HG03354 (cell line): ENCODE measurements around the gene OXGR1.

ENCODE experiments used
- ATAC-seq: cut with Tn5 transposase; IDR thresholded peaks from one replicate; pipeline ENCODE4 v1.9.1; 2021; ENCODE audit warnings: mild to moderate bottlenecking; ENCODE audit not compliant: unreplicated experiment, poor library complexity, severe bottlenecking

Gene OXGR1

DNA sequence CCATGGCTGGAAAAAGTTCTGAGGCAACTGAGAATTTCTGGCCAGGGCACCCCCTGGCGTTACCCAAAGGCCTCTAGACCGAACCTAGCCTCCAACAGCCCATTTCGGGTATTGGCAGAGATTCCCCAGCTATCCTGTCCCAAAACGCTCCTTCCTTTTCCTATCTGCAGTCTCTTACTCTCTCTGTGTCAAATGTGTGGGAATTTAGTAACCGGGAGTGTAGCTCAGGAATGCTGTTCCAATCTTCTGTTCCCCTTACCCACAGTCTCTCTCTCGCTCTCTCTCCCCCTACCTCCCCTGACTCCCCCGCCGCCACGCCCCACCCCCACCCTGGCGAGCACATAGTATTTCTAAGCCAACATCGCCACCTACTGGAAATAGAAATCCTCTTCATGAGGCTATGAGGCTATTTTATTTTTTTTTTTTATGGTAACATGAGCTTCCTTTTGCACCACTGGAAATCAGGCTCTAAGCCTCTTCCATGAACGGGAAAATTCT is 27.0 kb downstream of the OXGR1 start:
- no peak for ATAC-seq

- no peak for ATAC-seq
Observed at GRCh38 chr13:96966415-96967102, 27.7 kb downstream of the OXGR1 start.

GRCh38 chr13:96963786-96964475 is 30.3 kb downstream of the OXGR1 start:
- ATAC-seq, result no peak

DNA sequence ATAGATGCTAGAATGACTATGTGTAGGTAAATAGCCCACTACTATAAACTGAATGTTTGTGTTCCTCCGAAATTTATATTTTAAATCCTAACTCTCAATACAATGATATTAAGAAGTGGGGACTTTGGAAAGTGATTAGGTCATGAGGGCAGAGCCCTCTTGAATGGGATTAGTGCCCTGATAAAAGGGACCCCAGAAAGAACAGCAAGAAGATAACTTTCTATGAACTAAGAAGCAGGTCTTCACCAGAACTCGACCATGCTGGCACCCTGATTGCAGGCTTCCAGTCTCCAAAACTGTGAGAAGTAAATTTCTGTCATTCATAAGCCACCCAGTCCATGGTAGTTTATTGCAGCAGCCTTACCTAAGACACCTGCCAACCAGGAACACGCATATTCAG is 33.9 kb downstream of the OXGR1 start:
- ATAC-seq, result no peak

GRCh38 chr13:96958286-96958891 is 35.9 kb downstream of the OXGR1 start:
- peak; percentile 70 for ATAC-seq

DNA sequence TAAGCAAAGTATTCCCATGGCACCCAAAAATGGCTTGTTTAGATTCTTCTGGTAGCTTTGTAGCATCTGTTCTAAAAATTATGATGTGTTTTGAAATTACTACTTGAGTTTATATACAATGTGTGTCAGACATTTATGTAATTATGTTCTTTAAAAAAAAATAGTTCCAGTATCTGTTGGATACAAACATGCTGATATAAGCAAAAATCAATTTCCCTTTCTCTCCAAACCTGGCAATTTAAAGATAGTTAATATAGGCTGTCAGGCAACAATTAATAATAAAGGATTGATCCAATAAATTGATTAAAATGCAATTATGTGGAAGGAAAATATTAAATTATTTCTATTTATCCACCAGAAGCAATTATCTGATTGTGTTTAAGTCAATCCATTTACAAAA is 41.7 kb downstream of the OXGR1 start:
- ATAC-seq, result no peak

DNA sequence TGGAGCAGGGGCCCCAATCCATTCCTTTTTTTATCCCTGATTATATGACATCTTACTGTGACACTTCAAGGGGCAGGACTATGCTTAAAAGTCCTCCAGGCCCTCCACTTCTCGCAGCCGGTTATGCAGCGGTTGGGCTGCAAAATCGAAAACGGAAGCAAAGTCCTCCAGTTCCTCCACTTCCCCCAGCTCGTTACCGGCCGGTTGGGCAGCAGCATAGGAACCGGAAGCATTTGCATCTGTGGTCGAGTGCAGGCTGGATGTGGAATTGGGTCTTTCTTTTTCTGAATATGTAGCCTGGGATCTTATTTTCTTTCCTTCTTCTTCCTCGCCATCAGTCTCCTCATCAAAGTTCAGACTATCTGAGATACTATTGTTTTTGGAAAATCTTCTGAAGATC is 46.1 kb downstream of the OXGR1 start:
- ATAC-seq, result no peak

DNA sequence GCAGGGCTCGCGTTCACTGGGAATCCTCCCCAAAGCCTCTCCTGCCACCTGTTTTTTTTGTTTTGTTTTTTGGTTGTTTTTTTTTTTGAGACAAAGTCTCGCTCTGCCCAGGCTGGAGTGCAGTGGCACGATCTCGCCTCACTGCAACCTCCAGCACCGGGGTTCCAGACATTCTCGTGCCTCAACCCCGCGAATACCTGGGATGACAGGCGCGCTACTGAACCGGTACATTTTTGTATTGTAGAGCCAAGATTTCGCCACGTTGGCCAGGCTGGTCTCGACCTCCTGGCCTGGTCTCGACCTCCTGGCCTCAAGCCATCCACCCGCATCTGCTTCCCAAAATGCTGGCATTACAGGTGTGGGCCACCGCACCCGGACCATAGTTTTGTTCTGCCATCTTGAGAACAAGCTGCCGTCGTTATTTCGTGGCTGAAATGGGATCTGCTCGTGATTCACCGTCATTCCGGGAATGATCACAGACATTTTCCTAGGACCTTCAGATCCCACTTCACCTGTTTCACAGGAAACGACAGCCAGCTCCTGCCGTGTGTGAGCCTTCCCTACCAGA is 46.8 kb downstream of the OXGR1 start:
- no peak for ATAC-seq

DNA sequence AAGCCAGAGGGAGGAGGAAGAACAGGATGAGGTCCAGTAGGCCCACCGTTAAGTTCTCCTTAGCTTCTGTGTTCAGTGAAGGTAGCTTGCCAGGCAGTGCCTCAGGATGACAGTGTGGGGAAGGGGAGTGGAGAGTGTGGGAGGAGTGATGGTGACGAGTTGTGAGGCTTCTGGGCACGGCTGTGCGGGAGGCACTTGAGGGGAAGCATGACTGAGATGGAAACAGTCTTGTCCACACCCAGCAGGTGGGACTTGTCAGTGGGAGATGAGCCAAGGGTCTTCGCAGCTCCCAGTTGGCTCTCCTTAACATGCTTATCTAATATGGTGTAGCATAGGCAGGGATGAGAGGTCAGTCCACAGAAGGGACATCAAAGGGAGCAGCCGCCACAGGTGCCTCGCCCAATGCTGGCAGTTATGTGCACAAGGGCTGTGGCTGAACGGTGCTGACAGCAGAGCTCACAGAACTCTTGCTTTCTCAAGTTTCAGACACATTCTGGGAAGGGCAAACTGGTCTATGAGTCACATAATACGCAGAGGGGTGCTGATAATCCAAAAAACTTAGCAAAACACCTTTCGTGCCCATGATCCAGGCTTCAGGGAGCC is 47.5 kb downstream of the OXGR1 start:
- no peak for ATAC-seq

DNA sequence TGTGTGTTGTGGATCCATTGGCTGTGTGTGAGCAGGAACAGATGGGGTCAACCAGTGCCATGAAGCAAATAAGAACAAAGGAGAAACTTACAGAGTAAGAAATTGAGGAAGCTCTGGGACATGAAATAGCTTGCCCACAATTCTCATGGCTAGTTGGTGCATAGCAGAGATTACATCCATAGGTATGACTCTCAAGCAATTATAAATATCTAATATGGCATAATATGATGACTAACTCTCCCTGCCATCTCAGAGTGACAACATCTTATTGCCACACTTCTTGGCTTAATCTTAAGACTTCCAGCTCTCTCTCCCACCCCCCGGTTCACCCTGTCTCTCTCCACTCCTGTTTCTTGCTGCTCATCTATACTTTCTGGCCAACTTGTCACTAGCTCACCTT is 53.3 kb downstream of the OXGR1 start:
- no peak for ATAC-seq

GRCh38 chr13:96935901-96936300 is 58.4 kb downstream of the OXGR1 start:
- ATAC-seq, result no peak
